Peyer's patch (tissue), 4 donors: ENCODE results near the gene CCL23.

Experiments
- CTCF ChIP-seq, 6 experiments: fragments of 450-650 bp in 4 of 6; fragments of 200-600 bp in 2 of 6; sonication (generic) in 1 of 6; IDR thresholded peaks; one replicate each; pipeline ENCODE4 v1.5.1; 2017 to 2019; ENCODE audit warnings: antibody characterized with exemption in 6 of 6, mild to moderate bottlenecking in 3 of 6, moderate library complexity in 1 of 6
- POLR2A ChIP-seq, 2 donors: fragments of 450-650 bp; IDR thresholded peaks; one replicate each; pipeline ENCODE4 v1.5.1; 2017; ENCODE audit warnings: antibody characterized with exemption in 2 of 2, mild to moderate bottlenecking in 2 of 2, moderate library complexity in 2 of 2

DNA sequence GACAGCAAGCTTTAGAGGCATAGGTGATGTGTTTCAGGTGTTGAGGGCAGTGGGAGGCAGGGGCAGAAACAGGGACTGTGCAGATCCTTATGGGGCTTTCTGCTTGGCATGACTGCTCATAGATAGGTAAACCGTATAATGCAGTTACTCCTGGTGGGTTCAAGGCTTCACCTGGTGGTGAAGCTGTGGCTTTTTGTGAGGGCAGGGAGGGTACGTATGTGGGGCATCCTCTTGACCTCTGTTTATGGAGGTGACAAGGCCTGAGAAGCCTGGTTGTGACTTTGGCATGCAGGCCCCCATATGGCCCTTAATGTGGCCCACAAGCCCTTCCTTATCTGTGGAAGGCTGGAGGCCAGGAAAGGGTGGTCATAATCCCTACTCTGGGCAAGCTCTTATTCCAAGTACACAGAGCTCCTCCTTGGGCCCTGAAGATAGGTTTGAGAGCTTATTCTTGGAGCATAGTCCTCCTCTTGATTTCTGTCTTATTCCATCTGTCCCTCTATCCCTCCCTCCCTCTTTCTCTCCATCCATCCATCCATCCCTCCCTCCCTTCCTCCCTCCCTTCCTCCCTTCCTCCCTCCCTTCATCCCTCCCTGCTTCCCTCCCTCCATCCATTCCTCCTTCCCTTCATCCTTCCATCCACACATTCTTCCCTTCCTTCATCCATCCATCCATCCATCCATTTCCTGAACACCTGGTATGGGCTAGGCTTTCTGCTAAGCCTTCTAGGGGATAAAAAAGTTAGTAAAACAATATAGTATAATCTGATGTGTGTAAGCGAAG, 35.2 kb downstream of the CCL23 start:
- TF ChIP-seq CTCF (IDR thresholded peaks at IDR 0.05) = no peak
- TF ChIP-seq POLR2A (IDR thresholded peaks at IDR 0.05) = no peak
